ENCODE measurements around the gene NCEH1. TPM values are rescaled to one million over a fixed set of nuclear protein-coding genes. Genes with fewer than 3 reads are reported as not detected.

Gene NCEH1
- total and polyA plus RNA-seq, 4 donors = 1.1 to 32.3 (median 2.5) TPM

- no peak for DNase-seq (ENCODE audit: low spot score)
- Histone ChIP-seq H3K9me3 (ENCODE audit: control insufficient read depth in 4 of 4, low read length in 3 of 4) (no peaks in the 10 kb centered on the region), H3K9ac (ENCODE audit: low read depth in 1 of 2, low read length in 2 of 2) (no peak overlapping the region), H3K4me1 (ENCODE audit: control insufficient read depth in 4 of 4, insufficient read depth in 4 of 4, low read length in 3 of 4) (peaks cover 15 to 28% (median 18%) of the 10 kb centered on the region in 4 donors), H3K27me3 (ENCODE audit: control insufficient read depth in 4 of 4, insufficient read depth in 4 of 4, low read length in 3 of 4) (no peaks in the 10 kb centered on the region), H3K27ac (ENCODE audit: low read depth in 1 of 2, low read length in 2 of 2) (peak overlapping the region in 1 of 2 donors; percentile 57), H3K4me3 (ENCODE audit: low read depth in 1 of 3, low read length in 3 of 3) (no peak overlapping the region), H3K36me3 (ENCODE audit: control insufficient read depth in 4 of 4, insufficient read depth in 3 of 4, low read depth in 1 of 4, low read length in 3 of 4) (no peaks in the 10 kb centered on the region)
- TF ChIP-seq YY1 (IDR thresholded peaks at IDR 0.05) (peak; percentile 10), HNF4A (conservative IDR thresholded peaks at IDR 0.05) (no peak)
- WGBS = 78% methylated on average over 3 of the region's 3 CpGs
Measured at GRCh38 chr3:172580680-172581401, 130.0 kb downstream of the NCEH1 start.

Small RNA genes within 50 kb of the gene (small RNA-seq; reads per million reads assigned to genes)
- gene RNU6-547P = not detected

Other genes with a start within 250 kb of the NCEH1 start
- 10 to 100 TPM; 55.4 to 67.1 TPM for gene TNFSF10, start 187.6 kb downstream of the NCEH1 start, total RNA-seq
- 10 to 100 TPM; 16.2 to 19.5 TPM for gene TNFSF10, start 187.6 kb downstream of the NCEH1 start, polyA plus RNA-seq
- 10 to 100 TPM in 1 of 2 donors, 1 to 10 TPM in 1; 2.9 to 32.4 TPM for gene ECT2, start 39.7 kb upstream of the NCEH1 start, total RNA-seq
- 1 to 10 TPM; 1.5 to 2.2 TPM for gene ECT2, start 39.7 kb upstream of the NCEH1 start, polyA plus RNA-seq

Data from liver (tissue), 10 donors.